Measurements from ENCODE around the gene NID2.
A peak's percentile ranks its signal among the peaks of the same experiment; 100 is the strongest.

Gene NID2

DNA sequence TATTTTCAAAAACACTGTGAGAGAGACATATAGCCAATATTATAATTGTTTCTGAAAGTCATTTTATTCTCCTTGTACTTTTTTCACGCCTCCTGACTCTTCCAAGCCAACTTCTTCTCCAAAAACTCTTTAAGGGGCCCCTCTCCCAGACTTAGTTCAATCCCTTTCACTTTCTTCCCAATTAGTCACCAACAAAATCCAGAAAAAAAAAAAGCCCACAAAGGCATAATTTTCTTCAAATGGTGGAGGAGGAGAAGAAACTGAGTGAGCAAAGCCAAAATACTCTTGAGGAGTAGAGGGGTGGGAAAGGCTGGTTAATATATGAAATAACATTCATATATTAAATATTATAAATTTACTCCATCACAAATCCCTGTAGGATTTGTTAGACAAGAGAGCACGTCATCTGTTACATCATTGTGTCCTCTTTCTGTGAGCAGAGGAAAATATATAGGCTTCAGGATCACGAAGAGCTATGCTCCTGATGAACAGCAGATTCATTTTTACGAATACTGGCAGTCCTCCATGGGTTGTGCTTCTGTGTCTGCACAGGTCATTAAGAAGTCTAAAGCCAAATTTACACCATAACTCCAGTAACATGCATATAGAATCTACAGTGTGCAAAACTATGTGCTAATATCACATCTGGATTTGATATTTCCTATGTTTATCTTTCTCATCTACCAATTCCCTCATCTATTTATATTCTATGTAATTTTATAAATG is 25.9 kb upstream of the NID2 start:
- H3K14ac ChIP-seq (ENCODE audit: low read length) = no peak overlapping the region
- H2BK120ac ChIP-seq (ENCODE audit: low read depth, low read length) = no peak overlapping the region
- no peak overlapping the region for H4K91ac ChIP-seq (ENCODE audit: low read depth, low read length, poor library complexity)
- no peak overlapping the region for H3K4me3 ChIP-seq (ENCODE audit: low read length in 2 of 2)
- H3K23ac ChIP-seq (ENCODE audit: low read depth, low read length, poor library complexity) = no peak overlapping the region
- no peak overlapping the region for H2AFZ ChIP-seq (ENCODE audit: low read length)
- no CpG with 5 or more reads among the region's 4 CpGs for WGBS, 2 donors (ENCODE audit: extremely low coverage in 2 of 2, insufficient read length in 2 of 2, insufficient replicate concordance in 1 of 2)
- no peak overlapping the region for H3K27ac ChIP-seq (replicated peaks; ENCODE audit: low read length)
- DNase-seq (ENCODE audit: low spot score) = no peak
- no peak overlapping the region for H2BK5ac ChIP-seq (ENCODE audit: low read length)
- no peak overlapping the region for H2BK15ac ChIP-seq (ENCODE audit: low read length)
- no peak overlapping the region for H2BK12ac ChIP-seq (ENCODE audit: low read length)
- H3K9ac ChIP-seq (ENCODE audit: low read depth, low read length, poor library complexity) = no peak overlapping the region
- H3K79me1 ChIP-seq (ENCODE audit: low read depth, low read length) = no peaks in the 10 kb centered on the region
- H3K18ac ChIP-seq (ENCODE audit: low read length) = no peak overlapping the region
- no peak overlapping the region for H3K4me2 ChIP-seq (ENCODE audit: insufficient read depth, low read length, poor library complexity, severe bottlenecking)
- no peaks in the 10 kb centered on the region for H3K36me3 ChIP-seq (replicated peaks in 1 of 2; ENCODE audit: control insufficient read depth in 2 of 2, insufficient read depth in 2 of 2, low read length in 2 of 2)
- H3K9me3 ChIP-seq (replicated peaks in 1 of 2; ENCODE audit: control insufficient read depth in 2 of 2, insufficient read depth in 1 of 2, low read depth in 1 of 2, low read length in 2 of 2) = peaks cover 0 to 3% of the 10 kb centered on the region in 2 donors
- no peaks in the 10 kb centered on the region for H3K4me1 ChIP-seq (ENCODE audit: control insufficient read depth in 2 of 2, insufficient read depth in 1 of 2, low read depth in 1 of 2, low read length in 2 of 2)
- no peak overlapping the region for H4K8ac ChIP-seq (ENCODE audit: low read depth, low read length)
- H3K4ac ChIP-seq (ENCODE audit: low read length) = no peak overlapping the region
- no peak overlapping the region for H2AK5ac ChIP-seq (ENCODE audit: low read depth, low read length)
- no peaks in the 10 kb centered on the region for H3K27me3 ChIP-seq (ENCODE audit: control insufficient read depth in 3 of 3, insufficient read depth in 3 of 3, low read depth in 1 of 3, low read length in 3 of 3)

DNA sequence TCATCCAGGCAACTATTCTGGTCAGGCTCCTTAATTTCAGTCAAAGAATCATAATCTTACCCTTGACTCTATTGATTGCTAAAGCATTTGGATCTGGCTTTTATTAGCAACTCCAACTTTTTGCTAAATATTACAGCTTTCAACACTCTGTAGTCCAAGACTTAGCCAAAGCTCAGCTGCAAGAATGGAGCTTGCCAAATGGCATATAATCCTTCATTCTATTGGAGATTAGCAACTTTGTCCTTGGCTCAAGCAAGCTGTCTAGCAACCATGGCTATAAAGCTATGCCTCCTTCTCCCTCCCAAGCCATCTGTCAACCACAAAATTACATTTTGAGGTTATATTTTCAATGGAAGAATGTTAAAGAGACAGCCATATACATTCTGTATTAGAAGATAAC is 23.1 kb upstream of the NID2 start:
- Histone ChIP-seq H3K14ac (ENCODE audit: low read length) (no peak overlapping the region), H2BK15ac (ENCODE audit: low read length) (no peak overlapping the region), H3K9me3 (replicated peaks in 1 of 2; ENCODE audit: control insufficient read depth in 2 of 2, insufficient read depth in 1 of 2, low read depth in 1 of 2, low read length in 2 of 2) (peaks cover 0 to 3% of the 10 kb centered on the region in 2 donors), H3K4me2 (ENCODE audit: insufficient read depth, low read length, poor library complexity, severe bottlenecking) (no peak overlapping the region), H3K4me3 (ENCODE audit: low read length in 2 of 2) (no peak overlapping the region), H2BK12ac (ENCODE audit: low read length) (no peak overlapping the region), H3K36me3 (replicated peaks in 1 of 2; ENCODE audit: control insufficient read depth in 2 of 2, insufficient read depth in 2 of 2, low read length in 2 of 2) (no peaks in the 10 kb centered on the region), H3K79me1 (ENCODE audit: low read depth, low read length) (no peaks in the 10 kb centered on the region), H4K8ac (ENCODE audit: low read depth, low read length) (no peak overlapping the region), H2BK120ac (ENCODE audit: low read depth, low read length) (no peak overlapping the region), H3K27ac (replicated peaks; ENCODE audit: low read length) (no peak overlapping the region), H3K9ac (ENCODE audit: low read depth, low read length, poor library complexity) (no peak overlapping the region), H3K27me3 (ENCODE audit: control insufficient read depth in 3 of 3, insufficient read depth in 3 of 3, low read depth in 1 of 3, low read length in 3 of 3) (no peaks in the 10 kb centered on the region), H2AK5ac (ENCODE audit: low read depth, low read length) (no peak overlapping the region), H3K18ac (ENCODE audit: low read length) (no peak overlapping the region), H3K4me1 (ENCODE audit: control insufficient read depth in 2 of 2, insufficient read depth in 1 of 2, low read depth in 1 of 2, low read length in 2 of 2) (no peaks in the 10 kb centered on the region), H3K23ac (ENCODE audit: low read depth, low read length, poor library complexity) (no peak overlapping the region), H2AFZ (ENCODE audit: low read length) (no peak overlapping the region), H4K91ac (ENCODE audit: low read depth, low read length, poor library complexity) (no peak overlapping the region), H2BK5ac (ENCODE audit: low read length) (no peak overlapping the region), H3K4ac (ENCODE audit: low read length) (no peak overlapping the region)
- DNase-seq (ENCODE audit: low spot score) = no peak

DNA sequence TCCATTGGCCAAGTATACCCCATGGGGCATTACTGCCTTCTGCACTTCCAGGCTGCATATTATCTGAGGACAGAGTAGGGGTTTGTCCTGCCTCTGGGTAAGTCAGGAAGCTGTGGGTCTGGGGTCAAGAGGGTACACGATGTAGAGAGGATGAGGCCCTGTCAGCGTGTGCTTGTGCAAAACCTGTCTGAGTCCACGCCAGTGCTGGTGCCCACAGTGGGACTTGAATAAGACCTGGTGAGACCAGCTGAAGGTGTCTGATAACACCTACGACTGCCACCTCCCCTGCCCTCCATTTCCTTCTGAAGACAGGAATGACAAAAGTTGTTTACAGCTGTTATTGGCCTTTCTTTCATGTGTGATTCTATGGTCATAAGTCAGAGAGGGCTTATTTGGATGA is 22.1 kb upstream of the NID2 start:
- no peak overlapping the region for H2BK12ac ChIP-seq (ENCODE audit: low read length)
- no peak overlapping the region for H2BK15ac ChIP-seq (ENCODE audit: low read length)
- H2BK5ac ChIP-seq (ENCODE audit: low read length) = no peak overlapping the region
- no peak overlapping the region for H2AK5ac ChIP-seq (ENCODE audit: low read depth, low read length)
- no peak overlapping the region for H3K9ac ChIP-seq (ENCODE audit: low read depth, low read length, poor library complexity)
- H3K4me1 ChIP-seq (ENCODE audit: control insufficient read depth in 2 of 2, insufficient read depth in 1 of 2, low read depth in 1 of 2, low read length in 2 of 2) = no peaks in the 10 kb centered on the region
- no CpG with 5 or more reads among the region's 4 CpGs for WGBS, 2 donors (ENCODE audit: extremely low coverage in 2 of 2, insufficient read length in 2 of 2, insufficient replicate concordance in 1 of 2)
- DNase-seq (ENCODE audit: low spot score) = no peak
- no peaks in the 10 kb centered on the region for H3K79me1 ChIP-seq (ENCODE audit: low read depth, low read length)
- no peak overlapping the region for H3K4me3 ChIP-seq (ENCODE audit: low read length in 2 of 2)
- H3K14ac ChIP-seq (ENCODE audit: low read length) = no peak overlapping the region
- no peak overlapping the region for H3K23ac ChIP-seq (ENCODE audit: low read depth, low read length, poor library complexity)
- H3K4me2 ChIP-seq (ENCODE audit: insufficient read depth, low read length, poor library complexity, severe bottlenecking) = no peak overlapping the region
- peaks cover 0 to 3% of the 10 kb centered on the region in 2 donors for H3K9me3 ChIP-seq (replicated peaks in 1 of 2; ENCODE audit: control insufficient read depth in 2 of 2, insufficient read depth in 1 of 2, low read depth in 1 of 2, low read length in 2 of 2)
- no peak overlapping the region for H4K8ac ChIP-seq (ENCODE audit: low read depth, low read length)
- H2AFZ ChIP-seq (ENCODE audit: low read length) = no peak overlapping the region
- no peak overlapping the region for H2BK120ac ChIP-seq (ENCODE audit: low read depth, low read length)
- no peaks in the 10 kb centered on the region for H3K27me3 ChIP-seq (ENCODE audit: control insufficient read depth in 3 of 3, insufficient read depth in 3 of 3, low read depth in 1 of 3, low read length in 3 of 3)
- H4K91ac ChIP-seq (ENCODE audit: low read depth, low read length, poor library complexity) = no peak overlapping the region
- no peak overlapping the region for H3K27ac ChIP-seq (replicated peaks; ENCODE audit: low read length)
- H3K36me3 ChIP-seq (replicated peaks in 1 of 2; ENCODE audit: control insufficient read depth in 2 of 2, insufficient read depth in 2 of 2, low read length in 2 of 2) = no peaks in the 10 kb centered on the region
- peak overlapping the region; percentile 22 for H3K18ac ChIP-seq (ENCODE audit: low read length)
- no peak overlapping the region for H3K4ac ChIP-seq (ENCODE audit: low read length)

DNA sequence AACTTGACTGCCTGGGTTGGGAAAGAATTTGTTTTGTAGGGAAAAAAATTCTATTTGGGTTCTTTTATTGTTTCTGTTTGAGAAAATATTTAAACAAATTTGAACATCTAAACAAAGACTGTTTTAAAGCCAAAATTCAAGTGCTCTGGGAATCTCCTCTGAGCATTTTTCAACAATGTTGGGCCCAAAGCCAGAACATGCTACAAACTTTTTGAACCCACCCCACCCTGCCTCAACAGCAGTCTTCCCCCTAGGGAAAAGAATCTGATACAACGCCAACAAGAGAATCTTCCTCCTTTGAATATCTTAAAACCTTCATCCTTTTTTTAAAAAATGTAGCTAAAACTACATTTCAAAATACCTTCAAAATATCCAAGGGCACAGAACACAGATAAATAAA is 20.4 kb upstream of the NID2 start:
- H2BK15ac ChIP-seq (ENCODE audit: low read length) = no peak overlapping the region
- no peak overlapping the region for H3K14ac ChIP-seq (ENCODE audit: low read length)
- no peak overlapping the region for H3K9ac ChIP-seq (ENCODE audit: low read depth, low read length, poor library complexity)
- no peaks in the 10 kb centered on the region for H3K79me1 ChIP-seq (ENCODE audit: low read depth, low read length)
- H3K9me3 ChIP-seq (replicated peaks in 1 of 2; ENCODE audit: control insufficient read depth in 2 of 2, insufficient read depth in 1 of 2, low read depth in 1 of 2, low read length in 2 of 2) = peaks cover 5 to 6% of the 10 kb centered on the region in 2 donors
- H4K91ac ChIP-seq (ENCODE audit: low read depth, low read length, poor library complexity) = no peak overlapping the region
- H3K36me3 ChIP-seq (replicated peaks in 1 of 2; ENCODE audit: control insufficient read depth in 2 of 2, insufficient read depth in 2 of 2, low read length in 2 of 2) = no peaks in the 10 kb centered on the region
- DNase-seq (ENCODE audit: low spot score) = no peak
- no peak overlapping the region for H3K4me3 ChIP-seq (ENCODE audit: low read length in 2 of 2)
- no peak overlapping the region for H2BK120ac ChIP-seq (ENCODE audit: low read depth, low read length)
- no peak overlapping the region for H3K23ac ChIP-seq (ENCODE audit: low read depth, low read length, poor library complexity)
- H3K4me1 ChIP-seq (ENCODE audit: control insufficient read depth in 2 of 2, insufficient read depth in 1 of 2, low read depth in 1 of 2, low read length in 2 of 2) = no peaks in the 10 kb centered on the region
- H2BK12ac ChIP-seq (ENCODE audit: low read length) = no peak overlapping the region
- no peak overlapping the region for H4K8ac ChIP-seq (ENCODE audit: low read depth, low read length)
- no peak overlapping the region for H2AK5ac ChIP-seq (ENCODE audit: low read depth, low read length)
- no peak overlapping the region for H2BK5ac ChIP-seq (ENCODE audit: low read length)
- no peak overlapping the region for H2AFZ ChIP-seq (ENCODE audit: low read length)
- no peak overlapping the region for H3K27ac ChIP-seq (replicated peaks; ENCODE audit: low read length)
- H3K4me2 ChIP-seq (ENCODE audit: insufficient read depth, low read length, poor library complexity, severe bottlenecking) = no peak overlapping the region
- no CpG with 5 or more reads among the region's 1 CpG for WGBS, 2 donors (ENCODE audit: extremely low coverage in 2 of 2, insufficient read length in 2 of 2, insufficient replicate concordance in 1 of 2)
- no peak overlapping the region for H3K18ac ChIP-seq (ENCODE audit: low read length)
- no peak overlapping the region for H3K4ac ChIP-seq (ENCODE audit: low read length)
- no peaks in the 10 kb centered on the region for H3K27me3 ChIP-seq (ENCODE audit: control insufficient read depth in 3 of 3, insufficient read depth in 3 of 3, low read depth in 1 of 3, low read length in 3 of 3)

Measured in neuronal stem cell (in vitro differentiated cells).